B cell (primary cell): Measurements from ENCODE around the gene ZIC5. TPM values are rescaled to one million over a fixed set of nuclear protein-coding genes. Genes with fewer than 3 reads are reported as not detected.

Experiments
- ATAC-seq: fragments of 200-7000 bp; cut with Tn5 transposase; one replicate; pipeline ENCODE4 v1.10.0; 2021; ENCODE audit warnings: low read depth, mild to moderate bottlenecking, moderate number of reproducible peaks, moderate library complexity
- CTCF ChIA-PET: fragments of 350-600 bp; sonication (Branson Sonifier 250); formaldehyde crosslinking; loops from one replicate; lab custom pipeline; 2021; ENCODE audit warnings: antibody characterized with exemption, inconsistent platforms; lab: Charles Lee
- POLR2A ChIA-PET: fragments of 350-600 bp; sonication (Branson Sonifier 250); formaldehyde crosslinking; loops from one replicate; lab custom pipeline; 2021; ENCODE audit warnings: antibody characterized with exemption; lab: Charles Lee
- DNase-seq: peaks from one replicate; pipeline ENCODE4 v3.0.0; 2013
- H2AFZ ChIP-seq: 2 replicates; pipeline ENCODE4 v1.6.1; 2012; ENCODE audit warnings: mild to moderate bottlenecking, low read depth, low read length; ENCODE audit not compliant: insufficient read depth, poor library complexity, severe bottlenecking
- H3K27ac ChIP-seq, 2 donors: 1 replicate in 1 of 2; 2 replicates in 1 of 2; pipeline ENCODE4 v1.5.1; 2012 to 2013; ENCODE audit warnings: low read length in 2 of 2, mild to moderate bottlenecking in 2 of 2, moderate library complexity in 1 of 2
- H3K27me3 ChIP-seq, 4 experiments: fragments of 200-600 bp in 1 of 4; sonication (generic) in 1 of 4; replicated peaks in 1 of 4; 1 replicate in 2 of 4; 2 replicates in 2 of 4; pipeline versions ENCODE4 v1.6.1 to v1.7.0; 2013 to 2016; ENCODE audit warnings: low read length in 3 of 4, mild to moderate bottlenecking in 2 of 4, mixed read lengths in 1 of 4, moderate library complexity in 1 of 4; ENCODE audit not compliant: insufficient read depth in 4 of 4, control insufficient read depth in 3 of 4; ENCODE audit errors: control extremely low read depth in 1 of 4
- H3K36me3 ChIP-seq, 2 experiments: replicated peaks in 1 of 2; 1 replicate in 1 of 2; 2 replicates in 1 of 2; pipeline versions ENCODE4 v1.6.1 to v1.7.1; 2013; ENCODE audit warnings: low read length in 1 of 2; ENCODE audit not compliant: insufficient read depth in 2 of 2, control insufficient read depth in 1 of 2; ENCODE audit errors: control extremely low read depth in 1 of 2, extremely low read depth in 1 of 2
- H3K4me1 ChIP-seq, 2 donors: fragments of 200-600 bp in 1 of 2; sonication (generic) in 1 of 2; 1 replicate in 1 of 2; 2 replicates in 1 of 2; pipeline versions ENCODE4 v1.5.1 to v1.6.1; 2013 to 2017; ENCODE audit warnings: low read length in 2 of 2; ENCODE audit not compliant: control insufficient read depth in 2 of 2, insufficient read depth in 2 of 2
- H3K4me2 ChIP-seq: replicated peaks from 2 replicates; pipeline ENCODE3; 2012; ENCODE audit warnings: mild to moderate bottlenecking, low read depth, low read length; ENCODE audit not compliant: poor library complexity, severe bottlenecking
- H3K4me3 ChIP-seq, 5 experiments: fragments of 200-600 bp in 1 of 5; sonication (generic) in 1 of 5; 1 replicate in 3 of 5; 2 replicates in 2 of 5; pipeline versions ENCODE4 v1.5.1 to v1.7.0; 2011 to 2016; ENCODE audit warnings: low read length in 4 of 5, mild to moderate bottlenecking in 4 of 5, low read depth in 2 of 5, control low read depth in 1 of 5, moderate library complexity in 1 of 5; ENCODE audit not compliant: insufficient read depth in 1 of 5; ENCODE audit errors: control extremely low read depth in 1 of 5, extremely low read depth in 1 of 5
- H3K79me2 ChIP-seq: fragments of 200-600 bp; sonication (generic); one replicate; pipeline ENCODE4 v1.6.0; 2016; ENCODE audit warnings: low read length; ENCODE audit not compliant: control insufficient read depth, insufficient read depth
- H3K9ac ChIP-seq: fragments of 200-600 bp; sonication (generic); 2 replicates; pipeline ENCODE4 v1.6.1; 2017; ENCODE audit warnings: mild to moderate bottlenecking, low read length, moderate library complexity
- H3K9me3 ChIP-seq, 3 donors: one replicate each; pipeline versions ENCODE4 v1.6.1 to v1.7.1; 2013; ENCODE audit warnings: low read length in 2 of 3; ENCODE audit not compliant: control insufficient read depth in 2 of 3, insufficient read depth in 1 of 3; ENCODE audit errors: control extremely low read depth in 1 of 3
- H4K20me1 ChIP-seq: 2 replicates; pipeline ENCODE4 v1.6.0; 2012; ENCODE audit warnings: mild to moderate bottlenecking, low read length; ENCODE audit not compliant: insufficient read depth, control insufficient read depth, poor library complexity, severe bottlenecking
- H3K27ac Mint-ChIP-seq: one replicate; pipeline ENCODE4 v1.8.0; 2021; ENCODE audit warnings: mixed read lengths
- H3K27me3 Mint-ChIP-seq: one replicate; pipeline ENCODE4 v1.8.0; 2021; ENCODE audit warnings: mixed read lengths
- H3K4me1 Mint-ChIP-seq: one replicate; pipeline ENCODE4 v1.8.0; 2021; ENCODE audit warnings: mixed read lengths
- H3K4me3 Mint-ChIP-seq: one replicate; pipeline ENCODE4 v1.8.0; 2021; ENCODE audit warnings: mixed read lengths
- H3K9me3 Mint-ChIP-seq: one replicate; pipeline ENCODE4 v1.8.0; 2022; ENCODE audit warnings: mixed read lengths; ENCODE audit not compliant: insufficient read depth
- EZH2 ChIP-seq: IDR thresholded peaks from 2 replicates; pipeline ENCODE4 v1.6.1; 2012; ENCODE audit warnings: borderline replicate concordance, low read depth, mild to moderate bottlenecking, moderate library complexity, low read length; ENCODE audit not compliant: insufficient read depth, poor library complexity, severe bottlenecking
- WGBS: methylation state at CpG from one replicate; pipeline ENCODE4 v1.1.5; 2013; ENCODE audit warnings: missing lambda C conversion rate; ENCODE audit not compliant: insufficient coverage; 5-methylcytosine and 5-hydroxymethylcytosine counted together
- intact Hi-C: fragments of 100-400 bp; cut with micrococcal nuclease; formaldehyde crosslinking; loops from one replicate; pipeline ENCODE4 v1.10.0; 2022
- polyA plus RNA-seq: library from polyadenylated mRNA; depleted of rRNA; stranded (reverse); fragments of >200 nt; gene quantifications from 2 replicates; pipeline ENCODE4 v1.2.3, GENCODE V29; 2012
- total RNA-seq, 2 donors: library from RNA; stranded (reverse); fragments of 120-200 nt in 1 of 2; gene quantifications; 1 replicate in 1 of 2; 2 replicates in 1 of 2; pipeline versions ENCODE4 v1.2.3 to v1.2.4, GENCODE V29; 2013 to 2022
- TF ChIP-seq, protein P1 (sequence below): fragments of 200-600 bp; IDR thresholded peaks from one replicate; pipeline ENCODE4 v1.8.0; 2022; ENCODE audit warnings: antibody characterized with exemption, mild to moderate bottlenecking

The ZIC5 gene
- total and polyA plus RNA-seq, 2 donors (not counting 1 experiment from before 2014, with no cell fraction given): not detected

DNA sequence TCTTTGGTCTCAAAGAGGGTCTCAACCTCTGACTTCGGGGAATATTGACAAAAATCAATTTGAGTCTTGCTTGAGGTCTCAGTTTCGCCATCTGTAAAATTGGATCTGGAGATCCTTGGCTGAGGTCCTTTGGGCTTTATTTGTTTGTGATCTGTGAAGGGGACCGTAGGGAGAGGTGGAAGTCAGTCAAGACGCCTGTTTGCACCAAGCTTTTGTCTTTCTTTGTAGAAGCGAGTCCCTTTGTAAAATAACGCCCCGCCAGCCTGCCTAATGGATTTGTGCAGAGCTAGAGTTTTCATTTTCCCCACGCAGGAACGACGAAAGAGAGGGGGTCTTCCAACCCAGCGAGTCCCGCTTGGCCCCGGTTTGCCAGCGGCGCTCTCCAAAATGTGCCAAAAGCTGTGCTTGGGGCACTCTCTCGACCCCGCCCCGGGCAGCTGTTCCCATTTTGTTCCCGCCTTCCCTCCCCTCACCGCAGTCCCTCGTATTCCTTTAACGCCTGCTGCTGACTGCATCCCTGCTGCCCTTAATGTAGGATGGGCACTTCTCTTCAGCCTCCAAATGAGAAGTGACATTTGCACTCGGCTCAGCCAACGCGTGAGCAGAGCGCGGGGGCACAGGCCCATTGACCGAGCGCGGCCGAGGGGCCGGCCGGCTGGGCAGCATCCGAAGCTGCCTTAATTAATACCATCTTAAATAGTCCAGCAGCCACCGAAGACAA lies 13.0 kb downstream of the ZIC5 start:
- peak; percentile 23 for DNase-seq

More for the DNA sequence above, 13.0 kb downstream of the ZIC5 start:
- Mint-ChIP-seq H3K27ac (peak overlapping the region; percentile 46), H3K4me3 (no peak overlapping the region), H3K4me1 (peaks cover 18% of the 10 kb centered on the region), H3K27me3 (peaks cover 75% of the 10 kb centered on the region), H3K9me3 (no peaks in the 10 kb centered on the region)
- ChIA-PET POLR2A (no interaction called here), CTCF (no interaction called here)
- H3K27me3 ChIP-seq: peaks cover 2 to 72% (median 68%) of the 10 kb centered on the region in 4 experiments
- no peaks in the 10 kb centered on the region for H3K36me3 ChIP-seq
- ATAC-seq: no peak
- H3K4me2 ChIP-seq: peak overlapping the region; percentile 5
- H3K4me3 ChIP-seq: no peak overlapping the region
- intact Hi-C loops: no loop called here
- peaks cover 28 to 52% of the 10 kb centered on the region in 2 donors for H3K4me1 ChIP-seq
- TF ChIP-seq EZH2: peak; percentile 48
- TF ChIP-seq, protein P1, sequence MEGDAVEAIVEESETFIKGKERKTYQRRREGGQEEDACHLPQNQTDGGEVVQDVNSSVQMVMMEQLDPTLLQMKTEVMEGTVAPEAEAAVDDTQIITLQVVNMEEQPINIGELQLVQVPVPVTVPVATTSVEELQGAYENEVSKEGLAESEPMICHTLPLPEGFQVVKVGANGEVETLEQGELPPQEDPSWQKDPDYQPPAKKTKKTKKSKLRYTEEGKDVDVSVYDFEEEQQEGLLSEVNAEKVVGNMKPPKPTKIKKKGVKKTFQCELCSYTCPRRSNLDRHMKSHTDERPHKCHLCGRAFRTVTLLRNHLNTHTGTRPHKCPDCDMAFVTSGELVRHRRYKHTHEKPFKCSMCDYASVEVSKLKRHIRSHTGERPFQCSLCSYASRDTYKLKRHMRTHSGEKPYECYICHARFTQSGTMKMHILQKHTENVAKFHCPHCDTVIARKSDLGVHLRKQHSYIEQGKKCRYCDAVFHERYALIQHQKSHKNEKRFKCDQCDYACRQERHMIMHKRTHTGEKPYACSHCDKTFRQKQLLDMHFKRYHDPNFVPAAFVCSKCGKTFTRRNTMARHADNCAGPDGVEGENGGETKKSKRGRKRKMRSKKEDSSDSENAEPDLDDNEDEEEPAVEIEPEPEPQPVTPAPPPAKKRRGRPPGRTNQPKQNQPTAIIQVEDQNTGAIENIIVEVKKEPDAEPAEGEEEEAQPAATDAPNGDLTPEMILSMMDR: no peak
- H3K79me2 ChIP-seq: no peaks in the 10 kb centered on the region
- no peak overlapping the region for H3K9ac ChIP-seq
- no peak overlapping the region for H3K27ac ChIP-seq
- whole genome bisulfite sequencing: 18% methylated on average over 35 of the region's 35 CpGs
- H4K20me1 ChIP-seq: no peaks in the 10 kb centered on the region
- peaks cover 2 to 57% (median 4%) of the 10 kb centered on the region in 3 donors for H3K9me3 ChIP-seq
- H2AFZ ChIP-seq: no peak overlapping the region
